Fibroblast of peridontal ligament (primary cell): Measurements from ENCODE around the gene C12orf43.

Experiments
- DNase-seq: peaks from one replicate; pipeline ENCODE4 v3.0.0-alpha.2; 2010; ENCODE audit errors: extremely low read depth

Gene C12orf43

DNA sequence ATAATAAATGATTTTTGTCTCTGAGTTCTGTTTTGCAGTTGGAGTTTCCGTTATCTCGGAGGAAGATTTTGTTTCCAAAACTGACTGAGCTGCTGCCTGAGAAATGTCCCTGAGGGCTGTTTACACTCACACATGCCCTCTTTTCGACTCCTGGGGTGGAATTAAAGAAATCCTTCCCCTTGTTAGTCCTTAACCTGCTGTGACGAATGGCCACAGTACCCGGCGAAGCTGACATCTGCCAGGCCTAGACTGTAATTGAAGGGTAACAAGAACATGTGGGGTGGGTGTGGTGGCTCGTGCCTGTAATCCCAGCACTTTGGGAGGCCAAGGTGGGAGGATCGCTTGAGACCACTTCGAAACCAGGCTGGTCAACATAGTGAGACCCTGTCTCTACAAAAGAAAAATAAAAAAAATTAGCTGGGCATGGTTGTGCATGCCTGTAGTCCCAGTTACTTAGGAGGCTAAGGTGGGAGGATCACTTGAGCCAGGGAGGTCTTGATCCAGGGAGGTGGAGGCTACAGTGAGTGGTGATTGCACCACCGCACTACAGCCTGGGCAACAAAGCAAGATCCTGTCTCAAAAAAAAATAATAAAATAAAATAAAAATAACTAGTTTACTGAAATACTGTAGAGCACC is 14.4 kb upstream of the C12orf43 start:
- no peak for DNase-seq

DNA sequence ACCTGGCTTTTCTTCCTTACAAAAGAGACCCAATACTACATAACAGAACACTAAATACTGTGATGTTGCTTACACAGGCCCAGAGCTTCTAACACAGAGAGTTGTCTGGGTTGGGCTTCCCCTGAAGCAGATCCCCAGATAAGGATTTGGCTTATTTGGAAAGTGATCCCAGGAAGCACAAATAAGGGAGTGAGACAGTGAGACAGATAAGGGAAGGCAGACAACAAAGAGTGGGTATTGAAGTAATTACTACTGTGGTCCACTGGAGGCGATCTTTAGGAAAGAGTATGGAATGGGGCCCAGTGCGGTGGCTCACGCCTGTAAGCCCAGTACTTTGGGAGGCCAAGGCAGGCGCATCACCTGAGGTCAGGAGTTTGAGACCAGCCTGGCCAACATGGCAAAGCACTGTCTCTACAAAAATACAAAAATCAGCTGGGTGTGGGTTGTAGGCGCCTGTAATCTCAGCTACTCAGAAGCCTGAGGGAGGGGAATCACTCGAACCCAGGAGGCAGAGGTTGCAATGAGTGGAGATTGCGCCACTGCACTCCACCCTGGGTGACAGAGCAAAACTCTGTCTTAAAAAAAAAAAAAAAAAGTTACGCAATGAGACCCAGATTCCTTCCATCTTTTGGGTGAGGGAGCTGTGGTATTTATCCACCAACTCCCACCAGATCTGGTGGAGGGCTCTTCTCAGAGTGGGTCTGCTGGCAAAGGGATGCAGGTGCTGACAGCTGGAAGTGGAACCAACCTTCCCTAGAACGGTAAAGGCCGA is 10.2 kb upstream of the C12orf43 start:
- no peak for DNase-seq

DNA sequence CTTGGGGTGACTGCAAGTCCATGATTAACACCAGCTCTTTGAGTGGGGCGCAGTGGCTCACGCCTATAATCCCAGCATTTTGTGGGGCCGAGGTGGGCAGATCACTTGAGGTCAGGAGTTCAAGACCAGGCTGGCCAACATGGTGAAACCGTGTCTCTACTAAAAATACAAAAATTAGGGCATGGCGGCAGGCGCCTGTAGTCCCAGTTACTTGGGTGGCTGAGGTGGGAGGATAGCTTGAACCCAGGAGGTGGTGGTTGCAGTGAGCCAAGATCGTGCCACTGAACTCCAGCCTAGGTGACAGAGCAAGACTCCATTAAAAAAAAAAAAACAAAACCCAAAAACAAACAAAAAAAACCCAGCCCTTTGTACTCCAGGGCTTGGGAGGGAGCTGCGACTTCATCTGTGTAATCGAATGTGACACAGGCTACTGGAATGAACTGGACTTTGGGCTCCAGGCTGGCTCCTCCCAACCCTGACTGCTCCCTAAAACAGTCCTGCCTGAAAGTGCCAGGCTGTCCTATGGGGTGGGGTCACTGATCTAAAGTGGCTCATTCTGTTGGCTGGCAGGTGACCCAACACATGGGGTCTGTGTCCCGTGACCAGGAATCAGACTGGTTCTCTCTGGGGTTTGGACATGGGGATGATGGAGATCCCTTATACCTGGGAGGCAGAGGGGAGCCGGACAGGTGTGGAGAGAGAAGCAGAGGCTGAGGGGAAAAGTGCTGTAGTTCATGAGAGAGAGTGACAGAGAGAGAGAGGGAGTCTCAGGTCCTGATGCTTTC is 9.3 kb upstream of the C12orf43 start:
- DNase-seq, result no peak

DNA sequence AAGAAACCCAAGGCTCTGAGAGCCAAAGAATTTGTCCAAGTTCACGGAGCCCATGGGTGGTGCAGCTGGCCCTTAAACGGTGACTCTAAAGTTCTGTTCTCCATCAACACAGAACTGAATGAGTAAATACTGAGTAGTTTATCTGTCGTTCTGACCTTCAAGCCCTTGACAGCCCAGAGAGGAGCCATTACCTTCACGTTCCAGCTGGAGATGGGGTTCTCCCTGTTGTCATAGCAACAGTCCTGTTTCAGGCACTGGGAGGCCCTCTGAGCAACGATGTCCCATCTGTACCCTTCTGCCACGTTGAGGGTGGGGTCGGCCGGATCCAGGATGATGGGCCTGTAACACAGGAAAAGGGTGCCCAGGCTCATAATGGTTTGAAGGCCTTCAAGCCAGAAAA is 7.5 kb upstream of the C12orf43 start:
- DNase-seq, result no peak

DNA sequence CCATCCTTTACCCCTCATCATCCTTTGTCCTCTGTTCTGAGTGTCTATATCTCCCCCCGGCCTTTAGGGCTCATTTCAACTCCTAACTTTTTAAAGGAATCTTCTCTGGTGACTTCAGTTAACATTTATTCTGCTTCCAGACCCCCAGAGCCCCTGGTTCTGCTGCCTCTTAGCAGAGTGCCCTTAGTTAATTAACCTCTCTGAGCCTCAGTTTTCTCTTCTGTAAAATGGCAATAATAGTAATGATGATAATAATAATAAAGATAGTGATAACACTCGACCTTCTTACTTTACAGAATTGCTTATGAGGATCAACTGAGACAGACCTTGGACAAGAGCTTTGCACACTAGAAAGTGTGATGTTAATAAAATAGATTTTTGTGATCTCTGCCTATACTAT is 6.4 kb upstream of the C12orf43 start:
- no peak for DNase-seq

DNA sequence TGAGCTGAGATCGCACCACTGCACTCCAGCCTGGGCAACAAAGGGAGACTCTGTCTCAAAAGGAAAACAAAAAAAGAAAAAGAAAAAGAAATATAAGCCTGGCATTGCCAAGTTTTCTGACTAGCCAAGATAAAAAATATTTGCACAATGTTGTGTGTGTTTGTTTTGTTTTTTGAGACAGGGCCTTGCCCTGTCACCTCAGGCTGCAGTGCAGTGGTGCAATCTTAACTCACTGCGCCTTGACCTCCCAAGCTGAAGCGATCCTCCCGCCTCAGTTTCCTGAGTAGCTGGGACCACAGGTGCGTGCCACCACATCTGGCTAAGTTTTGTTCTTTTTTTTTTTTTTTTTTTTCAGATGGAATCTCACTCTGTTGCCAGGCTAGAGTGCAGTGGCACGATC is 5.5 kb upstream of the C12orf43 start:
- no peak for DNase-seq

DNA sequence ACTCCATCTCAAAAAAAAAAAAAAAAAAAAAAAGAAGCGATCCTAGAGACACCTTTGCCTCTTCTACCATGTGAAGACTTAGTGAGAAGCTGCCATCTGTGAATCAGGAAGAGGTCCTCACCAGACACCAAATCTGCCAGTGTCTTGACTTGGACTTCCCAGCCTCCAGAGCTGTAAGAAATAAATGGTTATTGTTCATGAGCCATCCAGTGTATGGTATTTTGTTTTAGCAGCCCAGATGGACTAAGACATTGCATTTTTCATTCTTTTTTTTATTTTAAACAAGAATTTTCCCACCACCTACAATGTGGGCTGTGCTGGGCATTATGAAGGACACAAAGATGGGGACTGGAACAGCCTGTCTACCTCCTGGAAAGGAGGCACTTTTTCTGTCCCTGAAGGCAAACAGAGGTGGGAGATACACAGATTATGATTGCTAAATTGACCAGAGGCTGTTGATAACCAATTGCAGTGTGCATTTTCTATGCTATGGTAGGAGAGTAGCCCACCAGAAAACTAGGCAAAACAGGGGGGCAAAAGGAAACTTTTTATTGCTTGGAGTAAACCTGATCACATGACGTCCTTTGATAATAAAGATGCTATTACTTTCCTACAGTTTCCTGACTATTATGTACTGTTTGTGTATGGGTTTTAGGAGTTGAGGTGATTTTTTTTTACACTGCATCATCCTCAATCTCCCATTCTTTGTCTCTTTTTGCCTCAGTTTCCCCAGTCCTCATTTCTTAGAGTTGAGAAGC is 2.8 kb upstream of the C12orf43 start:
- no peak for DNase-seq

DNA sequence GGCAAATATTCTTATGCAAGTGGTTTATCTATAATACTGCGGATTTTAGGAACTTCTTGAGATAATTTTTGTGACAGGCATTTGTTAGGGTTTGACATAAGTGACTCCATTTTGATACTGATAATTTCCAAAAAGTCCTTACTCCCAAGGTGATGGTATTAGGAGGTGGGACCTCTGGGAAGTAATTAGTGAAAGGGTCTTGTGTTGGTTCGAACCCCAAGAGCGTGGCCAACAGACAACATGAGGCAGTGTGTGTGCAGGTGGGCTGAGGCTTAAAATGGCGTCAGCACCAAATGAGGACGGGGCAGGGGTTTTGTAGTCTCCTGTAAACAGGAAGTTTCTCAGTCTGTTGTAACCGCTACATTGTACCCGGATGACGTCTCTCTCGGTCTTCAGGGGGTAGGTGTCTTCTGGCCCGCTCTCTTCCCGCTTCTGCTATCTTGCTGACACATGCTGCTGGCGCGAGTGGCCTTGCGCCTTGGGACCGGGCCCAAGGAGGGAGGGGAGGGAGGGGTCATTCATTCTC is 1.7 kb upstream of the C12orf43 start:
- DNase-seq, result no peak

DNA sequence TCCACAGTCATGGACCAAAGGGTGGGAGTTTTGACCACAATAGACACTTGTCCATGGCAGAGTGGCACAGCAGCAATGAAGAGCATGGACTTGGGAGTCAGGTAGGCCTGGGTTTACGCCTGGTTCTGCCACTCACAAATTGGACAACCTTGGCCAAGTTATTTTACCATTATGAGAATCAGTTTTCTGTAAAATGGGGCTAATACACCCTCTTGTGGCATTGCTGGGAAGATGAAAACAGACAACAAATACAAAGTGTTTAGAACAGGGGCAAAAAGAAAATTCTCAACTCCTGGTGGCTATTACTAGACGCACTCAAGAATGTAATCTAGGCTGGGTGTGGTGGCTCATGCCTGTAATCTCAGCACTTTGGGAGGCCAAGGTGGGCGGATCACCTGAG is 2.6 kb downstream of the C12orf43 start:
- DNase-seq, result no peak

DNA sequence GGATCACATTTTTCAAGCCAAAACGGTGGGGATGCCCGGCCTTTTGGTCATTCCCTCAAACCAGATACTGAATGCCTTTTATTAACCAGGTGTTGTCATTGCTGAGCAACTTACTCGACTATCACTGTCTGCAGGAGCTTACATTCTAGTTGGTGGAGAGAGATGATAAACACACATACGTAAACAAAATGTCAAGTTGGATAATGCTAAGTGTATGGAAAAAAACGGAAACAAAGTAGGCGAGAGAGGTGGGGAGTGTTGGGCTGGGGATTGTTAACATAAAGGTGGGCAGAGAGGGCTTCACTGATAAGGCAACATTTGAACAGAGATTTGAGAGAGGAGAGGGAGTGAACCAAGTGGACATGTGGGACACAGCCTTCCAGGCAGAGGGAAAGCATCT is 4.5 kb downstream of the C12orf43 start:
- DNase-seq, result no peak

DNA sequence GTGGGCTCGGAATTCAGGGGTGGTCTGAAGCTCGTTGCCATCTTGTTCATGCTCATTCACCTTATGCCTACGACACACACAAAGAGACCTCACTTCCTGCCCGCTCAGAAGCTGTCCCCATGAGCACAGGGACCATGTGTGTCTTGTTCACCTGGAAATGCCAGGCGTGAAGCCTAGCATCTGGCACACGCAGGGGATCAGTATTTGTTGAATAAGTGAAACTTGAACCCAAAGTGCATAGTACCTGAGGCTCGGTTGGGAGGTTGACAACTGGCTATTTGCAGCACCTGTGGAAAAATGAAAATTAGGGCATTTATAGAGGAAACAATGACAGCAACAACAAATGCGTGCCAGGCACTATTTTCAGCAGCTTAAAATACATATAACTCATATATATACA is 5.4 kb downstream of the C12orf43 start:
- DNase-seq, result no peak

DNA sequence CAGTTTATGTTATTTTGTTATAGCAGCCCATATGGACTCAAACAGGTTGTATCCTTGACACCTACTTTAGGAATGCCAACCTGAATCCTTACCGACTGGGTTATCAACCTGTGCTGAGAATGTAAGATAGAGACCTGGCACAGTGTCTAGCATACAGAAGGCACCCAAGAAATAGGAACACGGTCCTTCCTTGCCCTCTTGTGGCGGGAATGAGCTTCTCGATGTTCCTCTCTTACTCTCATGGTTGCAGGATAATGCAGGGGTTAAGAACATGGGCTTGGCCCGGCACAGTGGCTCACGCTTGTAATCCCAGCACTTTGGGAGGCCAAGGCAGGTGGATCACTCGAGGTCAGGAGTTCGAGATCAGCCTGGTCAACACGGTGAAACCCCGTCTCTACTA is 6.5 kb downstream of the C12orf43 start:
- DNase-seq, result peak; percentile 57

DNA sequence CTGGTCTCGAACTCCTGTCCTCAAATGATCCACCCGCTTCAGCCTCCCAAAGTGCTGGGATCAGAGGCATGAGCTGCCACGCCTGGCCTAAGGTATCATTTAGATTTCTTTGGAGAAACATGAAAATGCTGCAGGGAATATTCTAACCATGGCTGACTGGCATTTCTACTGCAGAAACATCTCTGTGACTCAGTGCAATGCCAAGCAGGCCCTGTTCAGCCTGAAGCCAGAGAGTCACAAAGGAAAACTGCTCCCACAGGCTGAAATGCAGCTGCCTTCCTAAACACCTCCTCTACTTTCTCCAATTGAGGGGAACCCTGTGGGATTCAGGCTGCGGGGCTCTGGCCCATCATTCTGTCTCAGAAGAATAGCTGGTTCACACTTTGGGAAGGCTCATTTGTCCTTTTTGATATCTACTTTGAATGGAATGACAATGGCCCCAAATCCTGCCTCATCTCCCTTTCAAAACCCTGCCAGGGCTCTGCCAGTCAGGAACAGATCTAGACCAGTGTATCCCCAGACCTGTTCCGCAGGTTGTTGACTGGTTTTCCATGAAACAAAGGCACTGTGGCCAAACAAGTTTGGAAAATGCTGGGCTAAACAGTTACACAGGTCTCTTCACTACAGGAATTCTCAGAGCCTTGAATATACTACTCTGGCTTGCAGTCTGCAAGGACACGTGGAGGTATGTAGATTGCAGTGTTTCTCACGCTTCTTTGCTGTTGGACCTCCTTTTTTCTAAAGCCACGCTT is 7.8 kb downstream of the C12orf43 start:
- no peak for DNase-seq

DNA sequence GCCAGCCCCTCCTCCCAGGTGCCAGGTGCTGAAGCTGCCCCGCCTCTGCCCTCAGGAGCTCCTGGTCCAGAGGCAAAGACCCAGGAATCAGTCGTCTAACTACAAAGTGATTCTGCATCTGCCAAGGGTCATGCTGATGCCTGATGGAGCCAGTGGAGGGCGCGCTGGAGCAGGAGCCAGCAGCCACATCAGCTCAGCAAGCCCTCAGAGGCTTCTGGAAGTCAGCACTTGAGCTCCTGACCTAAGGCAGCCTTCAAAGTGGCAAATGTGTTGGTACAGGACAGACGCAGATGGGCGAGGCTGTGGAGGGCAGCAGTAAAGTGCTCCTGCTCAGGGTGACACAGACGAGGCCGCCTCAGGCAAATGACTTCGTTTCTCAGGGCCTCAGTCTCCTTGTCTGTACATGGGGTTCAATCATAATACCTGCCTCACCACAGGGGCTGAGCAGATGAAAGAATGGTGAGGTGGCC is 10.9 kb downstream of the C12orf43 start:
- peak; percentile 37 for DNase-seq

DNA sequence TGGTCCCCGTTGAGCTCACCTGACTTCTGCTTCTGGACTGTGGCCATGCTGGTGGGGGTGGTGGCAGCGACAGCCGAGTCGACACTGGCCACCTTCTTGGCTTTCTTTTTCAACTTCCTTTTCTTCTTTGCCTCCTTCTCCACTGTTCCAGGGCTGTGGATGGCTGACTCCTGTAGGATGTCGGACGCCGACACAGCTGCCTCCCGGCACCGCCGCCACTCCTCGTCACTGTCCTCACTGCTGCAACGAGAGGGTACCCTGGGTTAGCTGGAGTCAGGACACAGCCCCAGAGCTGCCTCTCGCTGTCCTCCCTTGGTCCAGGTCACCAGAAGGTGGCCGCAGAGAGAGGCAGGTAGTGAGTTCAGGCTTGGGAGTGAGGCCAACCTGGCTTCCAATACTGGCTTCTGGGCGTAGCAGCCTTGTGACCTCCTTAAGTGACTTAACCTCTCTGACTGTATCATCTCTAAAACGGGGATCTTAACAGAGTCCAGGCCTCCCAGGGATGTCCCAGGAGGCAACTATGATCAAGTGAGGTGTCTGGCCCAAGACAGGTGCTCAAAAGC is 12.0 kb downstream of the C12orf43 start:
- no peak for DNase-seq

DNA sequence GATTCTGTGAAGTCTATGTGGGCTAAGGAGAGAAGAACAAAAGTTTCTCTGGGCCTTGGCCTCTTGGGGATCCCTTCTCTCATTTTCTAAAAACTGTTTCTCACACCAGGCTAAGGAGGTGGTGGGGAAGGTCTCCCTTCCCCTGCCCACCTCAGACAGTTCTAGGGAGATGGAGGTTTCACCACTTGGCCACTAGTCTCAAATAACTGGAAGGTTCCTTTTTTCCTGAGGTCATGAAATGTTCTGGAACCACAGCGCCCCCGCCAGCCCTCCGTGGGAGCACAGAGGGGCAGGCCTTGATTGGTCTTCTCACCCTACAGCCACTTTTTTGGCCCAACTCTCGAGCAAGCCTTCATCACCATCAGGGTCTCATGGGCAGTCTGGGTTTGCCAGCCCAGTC is 12.6 kb downstream of the C12orf43 start:
- no peak for DNase-seq

DNA sequence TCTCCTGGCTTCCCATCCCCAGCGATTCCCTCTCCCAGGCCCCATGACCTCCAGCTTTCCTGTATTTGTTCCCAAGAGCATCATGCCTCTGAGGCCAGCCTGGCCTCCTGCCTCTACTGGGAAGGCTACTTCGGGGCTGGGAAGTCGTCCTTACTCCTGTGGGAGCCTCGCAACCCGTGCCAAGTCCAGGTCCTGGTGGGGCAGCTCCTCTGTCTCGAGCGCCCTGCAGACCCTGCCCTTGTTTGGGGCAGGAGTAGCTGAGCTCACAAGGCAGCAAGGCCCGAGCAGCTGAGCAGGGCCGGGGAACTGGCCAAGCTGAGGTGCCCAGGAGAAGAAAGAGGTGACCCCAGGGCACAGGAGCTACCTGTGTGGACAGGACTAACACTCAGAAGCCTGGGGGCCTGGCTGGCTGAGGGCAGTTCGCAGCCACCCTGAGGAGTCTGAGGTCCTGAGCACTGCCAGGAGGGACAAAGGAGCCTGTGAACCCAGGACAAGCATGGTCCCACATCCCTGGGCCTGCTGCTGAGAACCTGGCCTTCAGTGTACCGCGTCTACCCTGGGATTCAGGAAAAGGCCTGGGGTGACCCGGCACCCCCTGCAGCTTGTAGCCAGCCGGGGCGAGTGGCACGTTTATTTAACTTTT is 14.3 kb downstream of the C12orf43 start:
- DNase-seq, result no peak

DNA sequence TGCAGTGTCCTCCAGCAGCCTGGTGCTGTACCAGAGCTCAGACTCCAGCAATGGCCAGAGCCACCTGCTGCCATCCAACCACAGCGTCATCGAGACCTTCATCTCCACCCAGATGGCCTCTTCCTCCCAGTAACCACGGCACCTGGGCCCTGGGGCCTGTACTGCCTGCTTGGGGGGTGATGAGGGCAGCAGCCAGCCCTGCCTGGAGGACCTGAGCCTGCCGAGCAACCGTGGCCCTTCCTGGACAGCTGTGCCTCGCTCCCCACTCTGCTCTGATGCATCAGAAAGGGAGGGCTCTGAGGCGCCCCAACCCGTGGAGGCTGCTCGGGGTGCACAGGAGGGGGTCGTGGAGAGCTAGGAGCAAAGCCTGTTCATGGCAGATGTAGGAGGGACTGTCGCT is 15.2 kb downstream of the C12orf43 start:
- no peak for DNase-seq

DNA sequence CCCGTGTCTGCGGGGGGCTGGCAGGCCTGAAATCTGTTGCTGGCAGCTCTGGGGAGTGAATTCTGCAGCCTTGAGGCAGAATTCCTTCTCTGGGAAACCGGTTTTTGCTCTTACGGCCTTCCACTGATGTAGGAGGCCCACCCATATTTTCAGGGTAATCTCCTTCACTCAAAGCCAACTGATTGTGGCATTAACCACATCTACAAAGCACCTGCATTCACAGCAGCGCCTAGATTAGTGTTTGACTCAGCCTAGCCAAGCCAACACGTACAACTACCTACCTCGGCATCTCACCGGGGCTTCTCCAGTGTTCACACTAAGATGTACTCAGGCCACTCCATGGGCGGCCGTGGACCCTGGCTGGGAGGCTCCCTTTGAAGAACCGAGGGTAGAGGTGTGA is 15.8 kb downstream of the C12orf43 start:
- DNase-seq, result no peak
